GM21717 (cell line): ENCODE results near the gene MTRR.

Experiments used
- ATAC-seq: cut with Tn5 transposase; IDR thresholded peaks from one replicate; pipeline ENCODE4 v1.9.1; 2021; ENCODE audit warnings: mild to moderate bottlenecking, moderate library complexity; ENCODE audit not compliant: unreplicated experiment

The MTRR gene

GRCh38 chr5:7868773-7869473 lies at the start of gene MTRR, which contains the start of gene FASTKD3:
Gene MTRR (plus strand): TSS chr5:7869148. CDS start chr5:7870795, 1,647 bp downstream.
Gene FASTKD3 (minus strand): TSS chr5:7869031. CDS start chr5:7868083, 948 bp downstream.
- ATAC-seq, result peak; percentile 97

GRCh38 chr5:7822449-7822848 lies 46.5 kb upstream of the MTRR start:
- no peak for ATAC-seq

GRCh38 chr5:7823594-7823993 lies 45.4 kb upstream of the MTRR start:
- no peak for ATAC-seq

GRCh38 chr5:7824995-7825394 lies 44.0 kb upstream of the MTRR start:
- no peak for ATAC-seq

- no peak for ATAC-seq
Measured at GRCh38 chr5:7825630-7826029, 43.3 kb upstream of the MTRR start.

- ATAC-seq, result no peak
Measured at GRCh38 chr5:7827610-7828009, 41.3 kb upstream of the MTRR start.

- ATAC-seq, result no peak
Measured at GRCh38 chr5:7828269-7828668, 40.7 kb upstream of the MTRR start.

GRCh38 chr5:7834982-7835381 lies 34.0 kb upstream of the MTRR start:
- no peak for ATAC-seq

GRCh38 chr5:7837403-7837802 lies 31.5 kb upstream of the MTRR start:
- ATAC-seq, result no peak

GRCh38 chr5:7842531-7842930 lies 26.4 kb upstream of the MTRR start:
- ATAC-seq, result no peak

GRCh38 chr5:7844901-7845300 lies 24.0 kb upstream of the MTRR start:
- ATAC-seq, result no peak

GRCh38 chr5:7845557-7845956 lies 23.4 kb upstream of the MTRR start:
- ATAC-seq, result no peak

GRCh38 chr5:7846327-7846726 lies 22.6 kb upstream of the MTRR start:
- ATAC-seq, result no peak

GRCh38 chr5:7848296-7848695 lies 20.7 kb upstream of the MTRR start:
- ATAC-seq, result no peak

GRCh38 chr5:7849681-7850394 lies 19.1 kb upstream of the MTRR start:
- ATAC-seq, result no peak

- no peak for ATAC-seq
Measured at GRCh38 chr5:7850395-7851239, 18.3 kb upstream of the MTRR start, which contains the start of gene CFAP90. Gene CFAP90 (minus strand): TSS chr5:7851133. CDS start chr5:7851021, 112 bp downstream.

- ATAC-seq, result no peak
Measured at GRCh38 chr5:7851240-7851592, 17.7 kb upstream of the MTRR start.

- ATAC-seq, result no peak
Measured at GRCh38 chr5:7851617-7852289, 17.2 kb upstream of the MTRR start.

- no peak for ATAC-seq
Measured at GRCh38 chr5:7852542-7852941, 16.4 kb upstream of the MTRR start.

GRCh38 chr5:7852988-7853387 lies 16.0 kb upstream of the MTRR start:
- ATAC-seq, result no peak

GRCh38 chr5:7855611-7856010 lies 13.3 kb upstream of the MTRR start:
- no peak for ATAC-seq
